ENCODE results near the gene PAX4.
A peak's percentile ranks its signal among the peaks of the same experiment; 100 is the strongest.

PAX4 gene

GRCh38 chr7:127616724-127617123, 1.2 kb downstream of the PAX4 start:
- no peak for DNase-seq (ENCODE audit: low read depth)
- no peak overlapping the region for H3K4me3 ChIP-seq (ENCODE audit: low read depth, low read length)
- no peak for TF ChIP-seq CTCF (conservative IDR thresholded peaks at IDR 0.05; ENCODE audit: low read depth, low read length)

- DNase-seq (ENCODE audit: low read depth) = no peak
- TF ChIP-seq CTCF (conservative IDR thresholded peaks at IDR 0.05; ENCODE audit: low read depth, low read length) = no peak
- H3K4me3 ChIP-seq (ENCODE audit: low read depth, low read length) = no peak overlapping the region
Measured at GRCh38 chr7:127612263-127612662, 5.7 kb downstream of the PAX4 start.

- no peak overlapping the region for H3K4me3 ChIP-seq (ENCODE audit: low read depth, low read length)
- TF ChIP-seq CTCF (conservative IDR thresholded peaks at IDR 0.05; ENCODE audit: low read depth, low read length) = no peak
- no peak for DNase-seq (ENCODE audit: low read depth)
Measured at GRCh38 chr7:127609297-127609696, 8.6 kb downstream of the PAX4 start.

GRCh38 chr7:127608446-127608845, 9.5 kb downstream of the PAX4 start:
- TF ChIP-seq CTCF (conservative IDR thresholded peaks at IDR 0.05; ENCODE audit: low read depth, low read length) = no peak
- no peak overlapping the region for H3K4me3 ChIP-seq (ENCODE audit: low read depth, low read length)
- DNase-seq (ENCODE audit: low read depth) = no peak

- no peak for DNase-seq (ENCODE audit: low read depth)
- no peak for TF ChIP-seq CTCF (conservative IDR thresholded peaks at IDR 0.05; ENCODE audit: low read depth, low read length)
- no peak overlapping the region for H3K4me3 ChIP-seq (ENCODE audit: low read depth, low read length)
Measured at GRCh38 chr7:127600885-127601284, 17.1 kb downstream of the PAX4 start.

GRCh38 chr7:127598318-127598717, 19.6 kb downstream of the PAX4 start:
- TF ChIP-seq CTCF (conservative IDR thresholded peaks at IDR 0.05; ENCODE audit: low read depth, low read length) = peak; percentile 37
- no peak for DNase-seq (ENCODE audit: low read depth)
- no peak overlapping the region for H3K4me3 ChIP-seq (ENCODE audit: low read depth, low read length)

GRCh38 chr7:127595737-127596136, 22.2 kb downstream of the PAX4 start:
- DNase-seq (ENCODE audit: low read depth) = no peak
- no peak for TF ChIP-seq CTCF (conservative IDR thresholded peaks at IDR 0.05; ENCODE audit: low read depth, low read length)
- no peak overlapping the region for H3K4me3 ChIP-seq (ENCODE audit: low read depth, low read length)

Measured in choroid plexus epithelial cell (primary cell).